H1 (cell line): ENCODE data around the gene POLG. TPM values are rescaled to one million over a fixed set of nuclear protein-coding genes. Genes with fewer than 3 reads are reported as not detected.

Source experiments
- CTCF ChIA-PET: fragments of 300-600 bp; sonication (Branson Sonifier 250); formaldehyde crosslinking; loops from one replicate; lab custom pipeline; 2021; ENCODE audit not compliant: partially characterized antibody; lab: Charles Lee
- POLR2A ChIA-PET: fragments of 300-600 bp; sonication (Branson Sonifier 250); formaldehyde crosslinking; loops from one replicate; lab custom pipeline; 2021; ENCODE audit warnings: inconsistent platforms; ENCODE audit not compliant: partially characterized antibody; lab: Charles Lee
- DNase-seq, 2 experiments: peaks; one replicate each; pipeline versions ENCODE4 v3.0.0 to v3.0.0-alpha.2; 2010 to 2022; ENCODE audit warnings: low spot score in 2 of 2, low read depth in 1 of 2, mixed read lengths in 1 of 2
- FAIRE-seq: peaks from 2 replicates; lab custom pipeline; 2011; peaks lifted over from hg19 to GRCh38; lab: Jason Lieb, UNC
- H2AFZ ChIP-seq: 2 replicates; pipeline ENCODE4 v1.8.1; 2012; ENCODE audit warnings: low read length, inconsistent platforms
- H2AK5ac ChIP-seq: 2 replicates; pipeline ENCODE4 v1.6.1; 2013; ENCODE audit warnings: low read depth, low read length
- H2BK120ac ChIP-seq: replicated peaks from 2 replicates; pipeline ENCODE3; 2013; ENCODE audit warnings: low read depth, low read length, inconsistent platforms
- H2BK12ac ChIP-seq: 2 replicates; pipeline ENCODE4 v1.6.1; 2013; ENCODE audit warnings: low read depth, low read length
- H2BK15ac ChIP-seq: 2 replicates; pipeline ENCODE4 v1.6.1; 2013; ENCODE audit warnings: low read length
- H2BK20ac ChIP-seq: 2 replicates; pipeline ENCODE4 v1.6.1; 2013; ENCODE audit warnings: low read length
- H2BK5ac ChIP-seq: 2 replicates; pipeline ENCODE4 v1.6.1; 2013; ENCODE audit warnings: low read depth, low read length
- H3K14ac ChIP-seq: 2 replicates; pipeline ENCODE4 v1.6.1; 2013; ENCODE audit warnings: inconsistent platforms; ENCODE audit not compliant: insufficient read length
- H3K18ac ChIP-seq: 2 replicates; pipeline ENCODE4 v1.6.1; 2013; ENCODE audit warnings: low read length; ENCODE audit errors: extremely low read depth
- H3K23ac ChIP-seq: 2 replicates; pipeline ENCODE4 v1.6.1; 2013; ENCODE audit warnings: inconsistent platforms; ENCODE audit not compliant: insufficient read length
- H3K23me2 ChIP-seq: 2 replicates; pipeline ENCODE4 v1.6.1; 2013; ENCODE audit warnings: low read depth, low read length
- H3K27ac ChIP-seq: 2 replicates; pipeline ENCODE4 v1.6.1; 2011; ENCODE audit warnings: low read depth, low read length, inconsistent platforms
- H3K27me3 ChIP-seq, 4 experiments: replicated peaks in 1 of 4; 1 replicate in 1 of 4; 2 replicates in 3 of 4; pipeline versions ENCODE4 v1.6.1 to v1.8.1; 2011 to 2013; ENCODE audit warnings: low read length in 3 of 4, mild to moderate bottlenecking in 3 of 4, inconsistent platforms in 2 of 4, mixed read lengths in 2 of 4, moderate library complexity in 1 of 4; ENCODE audit not compliant: control insufficient read depth in 3 of 4, insufficient read depth in 3 of 4; ENCODE audit errors: extremely low read depth in 1 of 4
- H3K36me3 ChIP-seq, 4 experiments: 2 replicates each; pipeline versions ENCODE4 v1.6.1 to v1.8.1; 2011 to 2013; ENCODE audit warnings: mild to moderate bottlenecking in 4 of 4, low read length in 3 of 4, moderate library complexity in 2 of 4, control low read depth in 1 of 4, inconsistent platforms in 1 of 4; ENCODE audit not compliant: insufficient read depth in 4 of 4, control insufficient read depth in 2 of 4
- H3K4ac ChIP-seq: replicated peaks from 2 replicates; pipeline ENCODE3; 2013; ENCODE audit warnings: low read length, low read depth, mixed read lengths, inconsistent platforms; ENCODE audit not compliant: insufficient read length
- H3K4me1 ChIP-seq, 4 experiments: replicated peaks in 1 of 4; 1 replicate in 1 of 4; 2 replicates in 3 of 4; pipeline versions ENCODE4 v1.6.1 to v1.8.1; 2011 to 2013; ENCODE audit warnings: low read length in 3 of 4, inconsistent platforms in 2 of 4, mixed read lengths in 1 of 4; ENCODE audit not compliant: insufficient read depth in 4 of 4, control insufficient read depth in 3 of 4
- H3K4me2 ChIP-seq, 2 experiments: 2 replicates each; pipeline versions ENCODE4 v1.6.1 to v1.8.1; 2011 to 2013; ENCODE audit warnings: low read depth in 2 of 2, low read length in 2 of 2, control low read depth in 1 of 2, inconsistent platforms in 1 of 2, mild to moderate bottlenecking in 1 of 2; ENCODE audit not compliant: insufficient read depth in 1 of 2
- H3K4me3 ChIP-seq, 4 experiments: fragments of 200-600, 300-600 bp in 1 of 4; sonication (generic), shearing (Covaris generic), sonication (Bioruptor Twin) in 1 of 4; 2 replicates each; pipeline versions ENCODE4 v1.5.1 to v1.8.1; 2011 to 2016; ENCODE audit warnings: low read length in 4 of 4, low read depth in 3 of 4, control low read depth in 2 of 4, inconsistent platforms in 2 of 4, mild to moderate bottlenecking in 2 of 4, mixed read lengths in 1 of 4, moderate library complexity in 1 of 4; ENCODE audit not compliant: insufficient read depth in 2 of 4; ENCODE audit errors: extremely low read depth in 1 of 4
- H3K56ac ChIP-seq: replicated peaks from 2 replicates; pipeline ENCODE3; 2013; ENCODE audit warnings: low read depth, mild to moderate bottlenecking, mixed read lengths, low read length, inconsistent platforms; ENCODE audit not compliant: insufficient read length
- H3K79me1 ChIP-seq: 2 replicates; pipeline ENCODE4 v1.6.1; 2013; ENCODE audit warnings: low read depth, low read length, control low read depth
- H3K79me2 ChIP-seq, 2 experiments: 2 replicates each; pipeline versions ENCODE4 v1.6.1 to v1.8.1; 2012 to 2013; ENCODE audit warnings: low read length in 2 of 2, mild to moderate bottlenecking in 2 of 2, inconsistent platforms in 1 of 2; ENCODE audit not compliant: insufficient read depth in 2 of 2, control insufficient read depth in 1 of 2
- H3K9ac ChIP-seq, 4 experiments: replicated peaks in 1 of 4; 1 replicate in 1 of 4; 2 replicates in 3 of 4; pipeline versions ENCODE4 v1.6.1 to v1.8.1; 2011 to 2013; ENCODE audit warnings: low read depth in 3 of 4, low read length in 3 of 4, control low read depth in 2 of 4, mild to moderate bottlenecking in 2 of 4, moderate library complexity in 2 of 4, inconsistent platforms in 1 of 4; ENCODE audit errors: extremely low read depth in 1 of 4
- H3K9me3 ChIP-seq, 2 experiments: 2 replicates each; pipeline versions ENCODE4 v1.6.1 to v1.8.1; 2012 to 2013; ENCODE audit warnings: mild to moderate bottlenecking in 2 of 2, moderate library complexity in 2 of 2, control low read depth in 1 of 2, inconsistent platforms in 1 of 2, low read depth in 1 of 2, low read length in 1 of 2, mixed read lengths in 1 of 2; ENCODE audit not compliant: insufficient read depth in 2 of 2
- H4K20me1 ChIP-seq, 2 experiments: replicated peaks in 1 of 2; 2 replicates each; pipeline versions ENCODE3 to v1.8.1; 2011 to 2013; ENCODE audit warnings: inconsistent platforms in 2 of 2, low read length in 2 of 2, mild to moderate bottlenecking in 1 of 2; ENCODE audit not compliant: insufficient read depth in 2 of 2, control insufficient read depth in 1 of 2
- H4K5ac ChIP-seq: 2 replicates; pipeline ENCODE4 v1.6.1; 2013; ENCODE audit warnings: low read length, low read depth, mixed read lengths, inconsistent platforms; ENCODE audit not compliant: insufficient read length
- H4K8ac ChIP-seq: 2 replicates; pipeline ENCODE4 v1.8.0; 2013; ENCODE audit warnings: mild to moderate bottlenecking, moderate library complexity, low read length, inconsistent platforms; ENCODE audit not compliant: insufficient read depth; ENCODE audit errors: extremely low read depth
- H4K91ac ChIP-seq: replicated peaks from 2 replicates; pipeline ENCODE3; 2013; ENCODE audit warnings: low read length, mixed read lengths, inconsistent platforms; ENCODE audit not compliant: insufficient read length
- TAF1 ChIP-seq: IDR thresholded peaks from 2 replicates; pipeline ENCODE4 v1.6.1; 2011; ENCODE audit warnings: mild to moderate bottlenecking, low read depth, low read length
- USF2 ChIP-seq: IDR thresholded peaks from 2 replicates; pipeline ENCODE4 v1.6.1; 2011; ENCODE audit warnings: low read length, improper control_type of control experiment
- WGBS, 2 experiments: shearing (Covaris generic) in 1 of 2; methylation state at CpG; one replicate each; pipeline versions ENCODE4 v1.1.6 to v1.1.7; 2013 to 2015; ENCODE audit warnings: low lambda C conversion rate in 2 of 2, mixed read lengths in 2 of 2, inconsistent platforms in 1 of 2, low coverage in 1 of 2, missing lambda C conversion rate in 1 of 2; ENCODE audit not compliant: insufficient replicate concordance in 2 of 2, insufficient coverage in 1 of 2, insufficient read length in 1 of 2; ENCODE audit errors: extremely low coverage in 1 of 2, missing lambda C conversion rate in 1 of 2; 5-methylcytosine and 5-hydroxymethylcytosine counted together
- polyA plus RNA-seq, 7 experiments: library from polyadenylated mRNA; depleted of rRNA in 3 of 7; stranded (reverse) in 5 of 7; unstranded in 2 of 7; fragments of >200 nt in 5 of 7; fragments of 200-250 nt in 2 of 7; gene quantifications; 1 replicate in 5 of 7; 2 replicates in 1 of 7; 4 replicates in 1 of 7; pipeline versions ENCODE4 v1.2.1 to v1.2.3, GENCODE V29; 2011 to 2013; ENCODE audit warnings: missing spikeins in 2 of 7, mixed read lengths in 2 of 7
- total RNA-seq: library from RNA; stranded (reverse); fragmentation: NEBNext Ultra II Directional; extraction: Animal tissue kit (Norgen Biotek cat#: 25700); gene quantifications from 2 replicates; pipeline ENCODE4 v1.2.1, GENCODE V29; 2021

The POLG gene
- total and polyA plus RNA-seq, 2 of the 8 experiments (the other 6 are each of a cell fraction or from before 2014, with no cell fraction given), result 14.8 to 52.3 TPM

GRCh38 chr15:89342840-89343239 lies 8.2 kb upstream of the POLG start:
- no peak overlapping the region for H3K14ac ChIP-seq
- H2AK5ac ChIP-seq, result no peak overlapping the region
- no peaks in the 10 kb centered on the region for H4K20me1 ChIP-seq
- no peak overlapping the region for H3K9ac ChIP-seq
- no peak overlapping the region for H4K8ac ChIP-seq
- no peak overlapping the region for H3K56ac ChIP-seq
- H2BK5ac ChIP-seq, result no peak overlapping the region
- H3K4me1 ChIP-seq, result peaks cover 0 to 10% (median 6%) of the 10 kb centered on the region in 4 experiments; a peak in 5 of 7 replicates
- no peak overlapping the region for H2BK20ac ChIP-seq
- no peak overlapping the region for H3K4me3 ChIP-seq
- no peak overlapping the region for H4K91ac ChIP-seq
- no peak overlapping the region for H2AFZ ChIP-seq
- no peak overlapping the region for H2BK120ac ChIP-seq
- 90% methylated on average over 3 of the region's 3 CpGs; no CpG with 5 or more reads in 1 of the 2 experiments for WGBS, 2 experiments
- no peaks in the 10 kb centered on the region for H3K79me1 ChIP-seq
- H3K27ac ChIP-seq, result no peak overlapping the region
- CTCF ChIA-PET, result interaction anchor here (0.8 to 8.6 kb wide), 3 partner anchors 11 to 87 kb away, joined by 3 to 125 read pairs (median 4); no protein-coding TSS in a partner anchor
- no peak overlapping the region for H2BK12ac ChIP-seq
- H3K18ac ChIP-seq, result no peak overlapping the region
- FAIRE-seq, result no peak
- H4K5ac ChIP-seq, result no peak overlapping the region
- no peaks in the 10 kb centered on the region for H3K79me2 ChIP-seq
- no peak overlapping the region for H3K4me2 ChIP-seq
- H3K27me3 ChIP-seq, result peaks cover 0 to 4% (median 2%) of the 10 kb centered on the region in 4 experiments; a peak in 2 of 7 replicates
- no peak overlapping the region for H3K23ac ChIP-seq
- no peaks in the 10 kb centered on the region for H3K9me3 ChIP-seq
- DNase-seq, result no peak
- no peaks in the 10 kb centered on the region for H3K36me3 ChIP-seq
- H3K4ac ChIP-seq, result no peak overlapping the region
- no peak overlapping the region for H2BK15ac ChIP-seq
- no peaks in the 10 kb centered on the region for H3K23me2 ChIP-seq
- POLR2A ChIA-PET, result interaction anchor here (0.8 kb wide), 1 partner anchor 12 kb away, joined by 3 read pairs; no protein-coding TSS in a partner anchor
- TF ChIP-seq USF2 (no peak), TAF1 (no peak)
